HEK293T (cell line): ENCODE measurements around the gene PAQR6.

Experiments used
- CTCF ChIA-PET: fragments of 350-600 bp; formaldehyde crosslinking; extraction: SDS; loops from one replicate; lab custom pipeline; 2021; ENCODE audit warnings: antibody characterized with exemption, inconsistent platforms; lab: Yijun Ruan, JAX
- POLR2A ChIA-PET: fragments of 350-600 bp; formaldehyde crosslinking; extraction: SDS; loops from one replicate; lab custom pipeline; 2020; ENCODE audit warnings: antibody characterized with exemption, inconsistent platforms; lab: Yijun Ruan, JAX
- DNase-seq: peaks from one replicate; pipeline ENCODE4 v3.0.0; 2012; ENCODE audit warnings: mixed read lengths; ENCODE audit errors: extremely low spot score
- ARNT ChIP-seq: fragments of 450-650 bp; IDR thresholded peaks from 2 replicates; pipeline ENCODE4 v1.6.1; 2017; ENCODE audit warnings: mild to moderate bottlenecking
- BHLHE40 ChIP-seq: fragments of 450-650 bp; IDR thresholded peaks from 2 replicates; pipeline ENCODE4 v1.6.1; 2016; ENCODE audit warnings: mild to moderate bottlenecking, moderate library complexity, borderline replicate concordance
- CTBP1 ChIP-seq: fragments of 450-650 bp; IDR thresholded peaks from 2 replicates; pipeline ENCODE4 v1.6.1; 2016; ENCODE audit warnings: borderline replicate concordance
- ELF4 ChIP-seq: fragments of 450-650 bp; IDR thresholded peaks from 2 replicates; pipeline ENCODE4 v1.6.1; 2017; ENCODE audit warnings: antibody characterized with exemption
- FOXA1 ChIP-seq: fragments of 450-650 bp; IDR thresholded peaks from 2 replicates; pipeline ENCODE4 v1.6.1; 2016; ENCODE audit warnings: mild to moderate bottlenecking
- FOXK2 ChIP-seq: fragments of 450-650 bp; IDR thresholded peaks from 2 replicates; pipeline ENCODE4 v1.6.1; 2016; ENCODE audit warnings: mild to moderate bottlenecking
- FOXM1 ChIP-seq: fragments of 450-650 bp; IDR thresholded peaks from 2 replicates; pipeline ENCODE4 v1.6.1; 2017; ENCODE audit warnings: mild to moderate bottlenecking, borderline replicate concordance
- HDGF ChIP-seq: fragments of 450-650 bp; IDR thresholded peaks from 2 replicates; pipeline ENCODE4 v1.6.1; 2017; ENCODE audit warnings: antibody characterized with exemption, borderline replicate concordance
- L3MBTL2 ChIP-seq: fragments of 450-650 bp; conservative IDR thresholded peaks from 2 replicates; pipeline ENCODE4 v1.6.1; 2016; ENCODE audit warnings: mild to moderate bottlenecking
- LEF1 ChIP-seq: fragments of 450-650 bp; IDR thresholded peaks from 2 replicates; pipeline ENCODE4 v1.6.1; 2017; ENCODE audit warnings: mild to moderate bottlenecking, borderline replicate concordance
- NFRKB ChIP-seq: fragments of 450-650 bp; IDR thresholded peaks from 2 replicates; pipeline ENCODE4 v1.6.1; 2016; ENCODE audit warnings: mild to moderate bottlenecking, moderate library complexity
- SP1 ChIP-seq: fragments of 450-650 bp; IDR thresholded peaks from 2 replicates; pipeline ENCODE4 v1.6.1; 2017
- SUZ12 ChIP-seq: fragments of 450-650 bp; IDR thresholded peaks from 2 replicates; pipeline ENCODE4 v1.6.1; 2016; ENCODE audit warnings: mild to moderate bottlenecking
- TARDBP ChIP-seq: fragments of 450-650 bp; IDR thresholded peaks from 2 replicates; pipeline ENCODE4 v1.6.1; 2016
- ZNF384 ChIP-seq: fragments of 450-650 bp; IDR thresholded peaks from 2 replicates; pipeline ENCODE4 v1.6.1; 2016
- TF ChIP-seq, protein P1 (sequence below): fragments of 450-650 bp; IDR thresholded peaks from 2 replicates; pipeline ENCODE4 v1.6.1; 2016

Gene PAQR6

DNA sequence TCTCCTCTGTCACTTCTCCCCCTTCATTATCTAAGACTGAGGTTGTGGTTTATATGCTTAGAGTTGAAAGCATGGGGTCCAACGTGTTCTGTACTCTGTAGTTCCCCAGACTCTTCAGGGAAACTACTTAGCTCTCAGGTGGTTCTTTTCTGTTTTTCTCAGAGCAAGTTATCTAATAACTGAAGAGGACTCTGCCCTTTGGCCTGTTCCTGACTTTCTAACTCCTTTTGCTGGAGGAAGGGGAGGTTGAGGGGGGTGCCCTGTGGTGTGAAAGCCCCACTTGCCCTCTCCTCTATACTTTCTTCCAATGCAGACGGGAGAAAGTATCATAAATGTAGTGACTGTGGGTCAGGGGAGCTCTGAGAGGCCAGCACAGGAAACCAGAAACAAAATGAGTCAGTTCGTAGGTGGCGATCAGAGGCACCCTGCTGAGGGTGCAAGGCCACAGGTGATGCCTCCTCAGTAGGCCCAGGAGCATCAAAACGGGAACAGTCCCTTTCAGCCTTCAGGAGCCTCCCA lies 49.0 kb downstream of the PAQR6 start:
- no peak for TF ChIP-seq ZNF384
- no peak for DNase-seq
- ChIA-PET CTCF (interaction anchor here (1.0 to 1.3 kb wide), 2 partner anchors 14 to 26 kb away, joined by 3 read pairs; partner anchors contain the start of gene PMF1), POLR2A (interaction anchor here (0.6 to 5.0 kb wide), 3 partner anchors 7 to 14 kb away, joined by 3 to 33 read pairs (median 32); partner anchors contain the start of gene PMF1)

DNA sequence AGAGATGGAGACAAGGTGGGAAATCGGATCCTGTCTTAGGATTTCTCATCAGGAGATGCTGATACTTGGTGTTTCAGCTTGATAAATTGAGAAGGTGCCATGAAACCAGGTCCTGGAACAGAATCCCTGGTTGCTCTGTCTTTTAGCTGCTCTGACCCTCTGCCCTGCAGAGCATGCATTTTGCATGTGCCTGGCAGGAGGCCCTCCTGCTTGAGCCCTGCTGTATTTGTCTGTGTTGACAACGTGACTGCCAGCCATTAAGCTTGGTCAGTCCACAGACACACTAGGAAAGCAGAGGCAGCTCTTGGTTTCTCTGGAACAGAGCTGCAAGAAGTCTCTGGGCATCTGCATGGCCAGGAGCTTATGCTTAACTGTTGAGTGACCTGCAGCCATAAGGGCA lies 51.4 kb downstream of the PAQR6 start:
- DNase-seq: no peak
- TF ChIP-seq FOXA1 (no peak), NFRKB (no peak), CTBP1 (no peak), ELF4 (no peak), FOXK2 (no peak), SP1 (no peak)
- CTCF ChIA-PET: no interaction called here
- POLR2A ChIA-PET: interaction anchor here (0.7 to 3.0 kb wide), 2 partner anchors 16 to 69 kb away, joined by 3 to 33 read pairs; partner anchors contain the start of gene PMF1

DNA sequence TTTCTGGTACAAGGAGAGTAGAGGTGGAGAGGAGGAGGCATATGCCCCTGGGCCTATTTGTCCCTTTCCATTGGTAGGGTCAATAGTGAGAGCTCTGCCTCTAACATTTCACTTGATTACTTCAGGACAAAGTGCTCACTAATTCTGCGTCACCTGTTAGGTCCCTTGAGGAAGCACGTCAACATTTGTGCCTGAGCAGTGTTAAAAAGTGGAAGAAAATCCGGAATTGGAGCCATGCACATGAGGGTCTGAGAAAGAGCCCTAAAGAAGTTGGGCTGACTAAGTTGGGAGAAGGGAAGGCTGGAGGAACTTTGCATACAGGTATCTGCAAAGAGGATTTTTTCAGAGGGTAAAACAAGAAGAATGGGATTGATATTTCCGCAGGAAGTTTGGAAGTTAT lies 52.0 kb downstream of the PAQR6 start:
- CTCF ChIA-PET: no interaction called here
- DNase-seq: no peak
- TF ChIP-seq LEF1 (no peak), NFRKB (no peak), FOXK2 (no peak), ZNF384 (no peak), L3MBTL2 (no peak), FOXM1 (no peak), ARNT (no peak), ELF4 (no peak), CTBP1 (no peak), TARDBP (no peak), SUZ12 (no peak), SP1 (no peak), HDGF (no peak), FOXA1 (no peak), BHLHE40 (no peak)
- TF ChIP-seq, protein P1, sequence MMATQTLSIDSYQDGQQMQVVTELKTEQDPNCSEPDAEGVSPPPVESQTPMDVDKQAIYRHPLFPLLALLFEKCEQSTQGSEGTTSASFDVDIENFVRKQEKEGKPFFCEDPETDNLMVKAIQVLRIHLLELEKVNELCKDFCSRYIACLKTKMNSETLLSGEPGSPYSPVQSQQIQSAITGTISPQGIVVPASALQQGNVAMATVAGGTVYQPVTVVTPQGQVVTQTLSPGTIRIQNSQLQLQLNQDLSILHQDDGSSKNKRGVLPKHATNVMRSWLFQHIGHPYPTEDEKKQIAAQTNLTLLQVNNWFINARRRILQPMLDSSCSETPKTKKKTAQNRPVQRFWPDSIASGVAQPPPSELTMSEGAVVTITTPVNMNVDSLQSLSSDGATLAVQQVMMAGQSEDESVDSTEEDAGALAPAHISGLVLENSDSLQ: no peak
- POLR2A ChIA-PET: interaction anchor here (3.0 kb wide), 1 partner anchor 17 kb away, joined by 33 read pairs; the partner anchor contains the start of gene PMF1

DNA sequence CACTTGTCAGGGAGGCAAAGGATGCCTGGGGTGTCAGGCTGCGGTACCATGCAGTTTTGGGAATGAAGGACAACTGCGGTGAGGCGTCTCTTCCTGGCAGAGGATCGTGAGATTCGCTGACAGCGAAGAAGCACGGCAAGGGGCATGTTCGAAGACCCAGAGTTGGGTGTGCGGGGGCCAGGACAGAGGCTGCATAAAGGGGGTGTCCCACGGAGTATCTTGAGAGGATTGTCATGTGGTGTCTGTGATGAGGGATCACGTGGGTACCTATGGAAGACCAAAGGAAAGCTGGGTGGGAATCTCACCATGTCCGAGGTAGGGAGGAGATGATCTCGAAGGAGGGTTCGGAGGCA lies 53.6 kb downstream of the PAQR6 start:
- DNase-seq: peak; percentile 39
- TF ChIP-seq L3MBTL2: no peak; the same call in 1 of the 2 replicates
- CTCF ChIA-PET: interaction anchor here (0.6 kb wide), 1 partner anchor 45 kb away, joined by 3 read pairs; no protein-coding TSS in a partner anchor
- POLR2A ChIA-PET: interaction anchor here (0.8 to 2.4 kb wide), 13 partner anchors 9 to 97 kb away, joined by 3 to 63 read pairs (median 5); partner anchors contain the start of genes PMF1 and SMG5

DNA sequence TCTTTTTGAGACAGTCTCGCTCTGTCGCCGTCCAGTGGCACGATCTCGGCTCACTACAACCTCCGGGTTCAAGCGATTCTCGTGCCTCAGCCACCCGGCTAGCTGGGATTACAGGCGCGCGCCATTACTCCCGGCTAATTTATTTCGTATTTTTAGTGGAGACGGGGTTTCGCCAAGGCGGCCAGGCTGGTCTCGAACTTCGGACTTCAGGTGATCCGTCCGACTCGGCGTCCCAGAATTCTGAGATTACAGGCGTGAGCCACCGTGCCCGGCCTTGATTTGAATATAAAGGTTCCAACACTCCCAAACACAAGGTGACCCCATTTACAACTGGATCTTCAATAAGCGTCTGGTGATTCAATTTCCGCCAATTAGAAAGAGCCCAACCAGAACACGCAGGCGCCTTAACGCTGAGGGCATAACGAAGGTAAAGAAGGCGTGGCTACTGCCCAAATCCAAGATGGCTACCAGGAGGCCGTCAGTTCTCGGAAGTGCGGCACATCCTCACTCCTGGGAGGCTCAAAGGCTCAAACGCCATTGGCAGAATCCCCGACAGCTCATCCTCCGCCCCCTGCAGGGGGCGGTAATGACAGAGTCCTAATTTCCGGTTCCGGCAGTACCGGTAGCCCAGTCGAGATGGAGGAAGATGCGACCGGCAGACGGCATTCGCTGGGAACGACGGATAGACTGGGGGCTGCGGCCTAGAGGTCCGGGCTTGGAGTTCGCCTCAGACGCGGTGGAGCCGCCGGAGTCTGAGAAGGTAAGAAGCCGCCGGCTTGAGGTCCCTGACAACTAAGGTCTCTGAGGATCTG lies 54.2 kb downstream of the PAQR6 start, which contains the start of gene SLC25A44:
Gene SLC25A44 (plus strand): TSS at position 617 of the 812 bp plus-strand sequence. CDS start 5,744 bp downstream, outside the sequence.
- DNase-seq: peak; percentile 98
- peak; percentile 72 for TF ChIP-seq L3MBTL2
- TF ChIP-seq SP1: no peak; the same call in 1 of the 2 replicates
- peak; percentile 34 for TF ChIP-seq ELF4
- TF ChIP-seq, protein P1: peak; percentile 90
- no peak for TF ChIP-seq NFRKB
- POLR2A ChIA-PET: interaction anchor here (0.7 to 2.4 kb wide), 27 partner anchors 10 to 335 kb away, joined by 3 to 63 read pairs (median 4); partner anchors contain the start of genes PMF1, SEMA4A and SMG5
- CTCF ChIA-PET: interaction anchor here (0.6 to 0.8 kb wide), 2 partner anchors 32 to 477 kb away, joined by 3 to 5 read pairs; no protein-coding TSS in a partner anchor
